Medulla oblongata (tissue), 1 donor: ENCODE data around the gene BSN.
A peak's percentile ranks its signal among the peaks of the same experiment; 100 is the strongest.

Experiments
- DNase-seq: peaks from one replicate; pipeline ENCODE4 v3.0.0-alpha.2; 2015; ENCODE audit errors: extremely low spot score

BSN gene

DNA sequence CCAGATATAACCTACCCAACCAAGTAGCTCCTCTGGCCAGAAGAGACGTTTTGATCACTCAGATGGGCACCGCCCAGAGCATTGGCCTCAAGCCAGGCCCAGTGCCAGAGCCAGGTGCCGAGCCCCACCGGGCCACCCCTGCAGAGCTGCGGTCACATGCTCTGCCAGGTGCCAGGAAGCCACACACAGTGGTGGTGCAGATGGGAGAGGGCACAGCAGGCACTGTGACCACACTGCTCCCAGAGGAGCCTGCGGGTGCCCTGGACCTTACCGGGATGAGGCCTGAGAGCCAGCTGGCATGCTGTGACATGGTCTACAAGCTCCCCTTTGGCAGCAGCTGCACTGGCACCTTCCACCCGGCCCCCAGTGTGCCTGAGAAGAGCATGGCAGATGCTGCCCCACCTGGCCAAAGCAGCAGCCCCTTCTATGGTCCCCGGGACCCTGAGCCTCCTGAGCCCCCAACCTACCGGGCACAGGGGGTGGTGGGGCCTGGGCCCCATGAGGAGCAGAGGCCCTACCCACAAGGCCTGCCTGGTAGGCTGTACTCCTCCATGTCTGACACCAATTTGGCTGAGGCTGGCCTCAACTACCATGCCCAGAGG, 100.8 kb downstream of the BSN start:
- DNase-seq = no peak

DNA sequence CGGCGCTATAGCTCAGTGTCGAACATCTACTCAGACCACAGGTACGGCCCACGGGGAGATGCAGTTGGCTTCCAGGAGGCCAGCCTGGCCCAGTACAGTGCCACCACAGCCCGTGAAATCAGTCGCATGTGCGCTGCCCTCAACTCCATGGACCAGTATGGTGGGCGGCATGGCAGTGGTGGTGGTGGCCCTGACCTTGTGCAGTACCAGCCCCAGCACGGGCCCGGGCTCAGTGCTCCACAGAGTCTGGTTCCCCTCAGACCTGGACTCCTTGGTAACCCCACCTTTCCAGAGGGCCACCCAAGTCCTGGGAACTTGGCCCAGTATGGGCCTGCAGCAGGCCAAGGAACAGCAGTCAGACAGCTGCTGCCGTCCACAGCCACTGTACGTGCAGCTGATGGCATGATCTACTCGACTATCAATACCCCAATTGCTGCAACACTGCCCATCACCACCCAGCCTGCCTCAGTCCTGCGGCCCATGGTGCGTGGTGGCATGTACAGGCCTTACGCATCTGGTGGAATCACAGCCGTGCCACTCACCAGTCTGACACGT, 101.5 kb downstream of the BSN start:
- no peak for DNase-seq

DNA sequence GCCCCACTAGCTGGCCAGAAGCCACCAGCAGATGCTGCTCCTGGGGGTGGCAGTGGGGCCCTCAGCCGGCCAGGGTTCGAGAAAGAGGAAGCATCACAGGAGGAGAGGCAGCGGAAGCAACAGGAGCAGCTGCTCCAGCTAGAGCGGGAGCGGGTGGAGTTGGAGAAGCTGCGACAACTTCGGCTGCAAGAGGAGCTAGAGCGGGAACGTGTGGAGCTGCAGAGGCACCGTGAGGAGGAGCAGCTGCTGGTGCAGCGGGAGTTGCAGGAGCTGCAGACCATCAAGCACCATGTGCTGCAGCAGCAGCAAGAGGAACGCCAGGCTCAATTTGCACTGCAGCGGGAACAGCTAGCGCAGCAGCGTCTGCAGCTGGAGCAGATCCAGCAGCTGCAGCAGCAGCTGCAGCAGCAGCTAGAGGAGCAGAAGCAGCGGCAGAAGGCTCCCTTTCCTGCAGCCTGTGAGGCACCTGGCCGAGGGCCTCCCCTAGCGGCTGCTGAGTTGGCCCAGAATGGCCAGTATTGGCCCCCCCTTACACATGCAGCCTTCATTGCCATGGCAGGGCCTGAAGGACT, 102.3 kb downstream of the BSN start:
- no peak for DNase-seq

DNA sequence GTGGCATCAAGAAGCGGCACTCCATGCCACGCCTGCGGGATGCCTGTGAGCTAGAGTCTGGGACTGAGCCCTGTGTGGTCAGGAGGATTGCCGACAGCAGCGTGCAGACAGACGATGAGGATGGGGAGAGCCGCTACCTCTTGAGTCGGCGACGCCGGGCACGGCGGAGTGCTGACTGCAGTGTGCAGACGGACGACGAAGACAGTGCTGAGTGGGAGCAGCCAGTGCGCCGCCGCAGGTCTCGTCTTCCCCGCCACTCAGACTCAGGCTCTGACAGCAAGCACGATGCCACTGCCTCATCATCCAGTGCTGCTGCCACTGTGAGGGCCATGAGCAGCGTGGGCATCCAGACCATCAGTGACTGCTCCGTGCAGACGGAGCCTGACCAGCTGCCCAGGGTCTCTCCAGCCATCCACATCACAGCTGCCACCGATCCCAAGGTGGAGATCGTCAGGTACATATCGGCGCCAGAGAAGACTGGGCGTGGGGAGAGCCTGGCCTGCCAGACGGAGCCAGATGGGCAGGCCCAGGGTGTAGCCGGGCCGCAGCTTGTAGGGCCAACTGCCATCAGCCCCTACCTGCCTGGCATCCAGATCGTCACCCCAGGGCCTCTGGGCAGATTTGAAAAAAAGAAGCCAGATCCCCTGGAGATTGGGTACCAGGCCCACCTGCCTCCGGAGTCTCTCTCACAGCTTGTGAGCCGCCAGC, 103.1 kb downstream of the BSN start:
- no peak for DNase-seq

DNA sequence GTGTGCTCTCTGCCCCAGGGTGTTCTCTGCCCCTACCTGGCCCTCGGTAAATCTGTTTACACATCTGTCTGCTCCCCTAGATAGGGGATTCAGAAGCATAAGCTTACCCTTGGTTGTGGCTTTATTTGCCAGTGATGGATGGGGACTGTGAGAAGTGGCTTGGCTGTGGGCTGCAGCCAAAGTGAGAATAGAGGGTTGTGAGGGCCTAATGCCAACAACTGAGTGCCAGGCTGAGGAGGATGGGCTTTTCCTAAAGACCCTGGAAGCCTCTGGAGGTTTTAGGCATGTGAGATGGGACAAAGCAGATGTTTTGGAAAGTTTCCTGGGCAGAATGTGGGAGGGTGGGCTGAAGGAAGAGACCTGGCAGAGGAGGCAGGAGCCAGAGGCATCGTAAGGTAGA, 104.4 kb downstream of the BSN start:
- peak; percentile 23 for DNase-seq

DNA sequence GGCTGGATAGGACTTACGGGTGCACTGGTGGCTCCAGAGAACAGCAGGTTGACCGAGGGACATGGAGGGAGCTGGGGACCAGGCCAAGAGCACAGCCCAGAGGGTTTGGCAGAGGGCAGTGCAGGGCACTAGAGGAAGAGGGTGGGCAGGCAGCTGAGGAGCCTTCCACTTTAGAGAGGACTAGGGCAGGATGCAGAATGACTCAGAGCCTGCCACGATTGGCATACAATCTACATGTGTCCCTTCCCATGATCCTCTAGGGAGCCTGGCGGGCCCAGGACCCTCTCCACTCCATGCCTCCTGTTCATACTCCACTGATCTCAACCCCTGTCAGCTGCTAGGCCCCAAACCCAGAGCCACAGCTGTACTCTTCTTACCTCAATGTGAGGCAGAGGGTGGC, 105.5 kb downstream of the BSN start:
- DNase-seq = no peak

DNA sequence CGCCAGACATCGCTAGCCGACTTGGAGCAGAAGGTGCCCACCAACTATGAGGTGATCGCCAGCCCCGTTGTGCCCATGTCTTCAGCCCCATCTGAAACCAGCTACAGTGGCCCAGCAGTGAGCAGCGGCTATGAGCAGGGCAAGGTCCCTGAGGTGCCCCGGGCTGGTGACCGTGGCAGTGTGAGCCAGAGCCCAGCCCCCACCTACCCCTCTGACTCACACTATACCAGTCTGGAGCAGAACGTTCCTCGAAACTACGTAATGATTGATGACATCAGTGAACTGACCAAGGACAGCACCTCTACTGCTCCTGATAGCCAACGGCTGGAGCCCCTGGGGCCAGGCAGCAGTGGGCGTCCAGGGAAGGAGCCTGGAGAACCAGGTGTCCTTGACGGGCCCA, 107.0 kb downstream of the BSN start:
- no peak for DNase-seq

DNA sequence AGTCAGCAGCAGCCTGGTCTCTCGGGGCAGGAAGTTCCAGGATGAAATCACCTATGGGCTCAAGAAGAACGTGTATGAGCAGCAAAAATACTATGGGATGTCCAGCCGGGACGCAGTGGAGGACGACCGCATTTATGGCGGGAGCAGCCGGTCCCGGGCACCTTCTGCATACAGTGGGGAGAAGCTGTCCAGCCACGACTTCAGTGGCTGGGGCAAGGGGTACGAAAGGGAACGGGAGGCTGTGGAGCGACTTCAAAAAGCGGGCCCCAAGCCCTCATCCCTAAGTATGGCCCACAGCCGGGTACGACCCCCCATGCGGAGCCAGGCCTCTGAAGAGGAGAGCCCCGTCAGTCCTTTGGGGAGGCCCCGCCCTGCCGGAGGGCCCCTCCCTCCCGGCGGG, 107.7 kb downstream of the BSN start:
- DNase-seq = no peak

DNA sequence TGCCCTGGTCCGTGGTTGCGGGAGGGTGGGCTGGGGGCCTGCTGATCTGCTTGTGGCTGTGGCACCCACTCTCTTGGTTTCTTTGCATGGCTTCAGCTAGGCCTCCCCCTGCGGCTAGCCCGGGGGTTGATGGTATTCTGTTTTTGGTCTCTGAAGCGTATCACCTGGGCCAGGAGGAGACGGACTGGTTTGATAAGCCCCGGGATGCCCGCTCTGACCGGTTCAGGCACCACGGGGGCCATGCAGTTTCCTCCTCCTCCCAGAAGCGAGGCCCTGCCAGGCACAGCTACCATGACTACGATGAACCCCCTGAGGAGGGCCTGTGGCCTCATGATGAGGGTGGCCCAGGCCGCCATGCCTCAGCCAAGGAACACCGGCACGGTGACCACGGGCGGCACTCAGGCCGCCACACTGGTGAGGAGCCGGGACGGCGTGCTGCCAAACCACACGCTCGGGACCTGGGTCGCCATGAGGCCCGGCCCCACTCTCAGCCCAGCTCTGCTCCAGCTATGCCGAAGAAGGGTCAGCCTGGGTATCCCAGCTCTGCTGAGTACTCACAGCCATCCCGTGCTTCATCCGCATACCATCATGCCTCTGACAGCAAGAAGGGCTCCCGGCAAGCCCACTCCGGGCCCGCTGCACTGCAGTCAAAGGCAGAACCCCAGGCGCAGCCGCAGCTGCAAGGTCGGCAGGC, 108.6 kb downstream of the BSN start:
- DNase-seq = no peak

DNA sequence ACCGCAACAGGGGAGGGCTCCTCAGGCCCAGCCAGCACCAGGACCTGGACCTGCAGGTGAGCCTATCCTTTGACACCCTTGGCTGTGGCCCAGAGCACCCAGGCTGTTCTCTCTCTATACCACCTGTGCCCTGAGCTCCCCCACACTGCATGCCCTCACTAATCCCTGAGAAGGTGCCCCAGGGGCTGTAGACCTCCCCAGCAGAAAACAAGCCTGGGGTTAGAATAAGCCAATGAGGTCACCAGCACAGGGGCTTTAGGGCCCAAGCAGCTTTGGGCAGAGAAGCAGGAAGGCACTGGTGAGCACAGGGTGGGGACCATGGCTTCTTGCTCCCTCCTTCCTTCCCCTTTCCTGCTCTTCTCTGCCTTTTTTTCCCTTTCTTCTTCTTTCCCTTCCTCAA, 109.6 kb downstream of the BSN start:
- no peak for DNase-seq

DNA sequence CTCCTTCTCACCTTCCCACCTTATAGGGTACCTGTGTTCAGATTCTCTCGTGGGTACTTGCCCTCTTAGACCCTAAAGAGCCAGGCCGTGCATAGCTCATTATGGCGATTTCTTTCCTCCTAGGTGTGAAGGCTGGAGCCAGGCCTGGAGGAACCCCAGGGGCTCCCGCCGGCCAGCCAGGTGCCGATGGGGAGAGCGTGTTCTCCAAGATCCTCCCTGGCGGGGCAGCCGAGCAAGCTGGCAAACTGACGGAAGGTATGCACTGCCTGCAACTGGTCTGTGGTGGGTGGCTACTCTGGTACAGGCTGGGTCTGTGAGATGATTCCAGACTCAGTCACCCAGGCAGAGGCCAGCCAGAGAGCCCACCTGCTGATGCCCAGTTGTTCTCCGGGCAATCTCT, 110.0 kb downstream of the BSN start:
- no peak for DNase-seq

DNA sequence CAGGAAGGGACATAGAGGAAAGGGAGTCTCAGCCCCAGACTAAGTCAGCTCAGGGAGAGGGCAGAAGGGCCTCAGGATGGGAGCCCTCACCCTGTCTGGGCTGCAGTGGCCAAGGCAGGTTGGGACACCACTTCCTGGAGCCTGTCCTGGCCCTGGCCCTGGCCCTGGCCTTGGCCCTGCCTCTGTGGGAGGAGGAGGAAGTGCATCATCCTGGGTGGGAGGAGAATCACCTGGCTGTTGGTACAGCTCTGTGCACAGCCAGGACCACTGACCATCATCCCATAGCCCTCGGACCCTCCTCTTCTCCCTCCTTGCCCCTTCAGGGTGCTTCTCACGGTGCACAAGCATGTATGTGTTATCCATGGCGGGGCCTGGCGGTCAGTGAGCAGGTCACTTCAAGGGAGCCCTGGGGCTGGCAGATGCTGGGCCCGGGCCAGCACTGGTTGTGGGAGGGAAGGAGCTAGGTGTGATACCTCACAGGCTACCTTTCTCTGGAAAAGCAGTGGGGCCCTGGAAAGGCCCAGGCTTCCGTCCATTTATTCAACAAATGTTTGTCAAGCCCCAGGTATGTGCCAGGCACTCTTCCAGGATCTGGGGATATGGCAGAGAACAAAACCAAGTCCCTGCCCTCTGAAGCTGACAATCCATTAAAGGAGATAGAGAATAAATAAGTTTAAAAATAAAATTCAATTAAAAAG, 111.7 kb downstream of the BSN start:
- DNase-seq = no peak

DNA sequence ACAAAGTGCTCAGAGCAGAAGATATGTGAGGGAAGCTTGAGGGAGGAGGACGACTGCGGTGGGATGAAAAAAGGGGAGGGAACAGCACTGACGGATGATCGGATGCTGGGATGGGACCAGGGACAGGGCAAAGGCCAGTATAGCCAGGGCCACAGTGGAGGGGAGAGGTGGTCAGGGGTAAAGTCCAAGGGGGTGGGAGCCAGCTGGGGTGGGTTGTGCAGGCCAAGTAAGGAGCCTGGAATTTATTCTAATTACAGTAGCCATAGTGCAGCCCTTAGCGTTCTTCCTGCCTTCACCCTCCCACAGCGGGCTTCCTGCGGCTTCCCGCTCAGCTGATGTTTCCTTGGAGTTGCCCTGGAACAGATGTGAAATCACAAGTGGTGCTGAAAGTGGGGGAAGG, 112.3 kb downstream of the BSN start:
- DNase-seq = peak; percentile 15

DNA sequence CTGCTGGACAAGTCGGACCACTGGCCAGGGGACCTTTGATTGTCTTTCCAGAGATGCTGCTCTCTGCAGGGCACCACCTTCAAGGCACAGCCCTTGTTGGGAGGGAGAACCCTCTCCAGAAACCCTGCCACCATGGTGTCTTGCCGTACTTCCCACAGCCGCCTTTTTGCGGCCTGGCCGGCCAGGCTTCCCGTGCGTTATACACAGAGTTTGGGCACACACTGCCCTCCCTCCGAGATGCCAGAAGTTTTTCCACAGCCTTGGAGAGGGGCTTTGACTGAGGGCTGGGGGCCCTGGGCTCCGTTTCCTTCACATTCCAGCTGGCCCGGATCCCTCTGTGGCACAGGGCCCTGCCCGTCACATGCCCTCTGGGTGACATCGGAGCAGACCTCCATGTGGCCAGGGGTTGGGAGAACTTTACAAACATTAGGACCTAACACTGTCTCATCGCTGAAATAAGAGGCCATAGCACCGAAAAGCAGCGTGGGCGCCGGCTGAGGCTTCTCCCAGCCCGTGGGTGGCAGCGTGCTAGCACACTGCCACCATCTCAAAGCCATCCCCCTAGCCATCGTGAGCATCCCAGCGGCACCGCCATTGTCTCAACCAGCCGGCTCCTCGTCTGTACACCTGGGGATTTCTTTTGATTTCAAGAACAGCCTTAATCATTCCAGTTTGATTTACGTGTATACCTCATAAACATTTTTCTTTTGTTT, 113.6 kb downstream of the BSN start:
- DNase-seq = no peak

DNA sequence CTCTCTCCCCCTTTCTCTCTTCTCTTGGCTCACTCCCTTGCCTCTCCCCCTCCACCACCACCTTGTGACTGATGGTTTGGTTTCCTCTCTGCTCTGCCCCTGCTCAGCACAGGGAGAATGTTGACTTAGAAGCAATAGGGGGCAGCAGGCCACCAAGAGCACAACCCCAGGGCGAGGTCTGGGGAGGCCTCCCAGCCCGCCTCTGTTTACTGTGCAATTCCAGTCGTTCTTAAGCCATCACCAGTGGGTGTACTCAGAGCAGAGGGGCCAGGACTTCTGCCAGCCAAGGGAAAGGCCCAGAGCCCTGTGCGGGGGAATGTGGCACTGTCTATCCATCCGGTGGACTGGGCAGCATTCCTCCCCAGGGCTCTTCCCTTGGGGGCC, 114.1 kb downstream of the BSN start:
- DNase-seq = no peak

DNA sequence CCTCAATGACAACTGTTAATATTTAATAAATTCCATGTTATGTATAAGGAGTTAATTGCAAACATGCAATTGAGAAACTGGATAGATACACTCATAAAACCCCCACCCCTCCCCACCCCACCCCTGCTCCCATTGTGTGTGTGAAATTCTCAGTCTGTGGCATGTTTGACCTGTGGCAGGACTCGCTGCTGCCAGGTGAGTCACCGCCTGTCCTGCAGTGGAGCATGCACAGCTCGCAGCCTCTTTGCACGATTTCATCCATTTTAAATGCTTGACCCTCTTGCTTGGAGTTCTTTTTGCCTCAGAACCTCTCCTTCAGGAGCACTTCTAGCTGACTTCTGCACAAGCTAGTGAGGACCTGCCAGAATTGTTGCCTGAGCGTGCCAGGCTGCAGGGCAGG, 114.6 kb downstream of the BSN start:
- no peak for DNase-seq

DNA sequence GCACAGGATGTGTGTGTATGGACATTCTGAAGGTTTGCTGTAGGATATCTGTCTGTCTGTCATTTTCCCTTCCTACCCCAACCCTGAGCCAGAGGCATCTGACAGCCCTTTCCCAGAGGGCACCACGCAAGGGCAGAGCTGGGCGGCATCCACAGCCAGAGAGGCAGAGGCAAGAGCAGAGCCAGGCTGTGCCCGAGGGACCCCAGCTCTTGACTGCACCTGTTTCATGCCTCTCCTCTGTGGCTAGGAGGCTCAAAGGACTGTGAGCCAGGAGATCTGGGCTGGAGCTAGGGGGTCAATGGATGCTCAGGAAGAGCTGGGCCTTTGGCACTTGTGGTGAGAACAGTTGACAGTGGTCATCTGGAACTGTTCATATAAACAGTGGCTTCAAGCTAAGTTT, 115.1 kb downstream of the BSN start:
- DNase-seq = no peak

DNA sequence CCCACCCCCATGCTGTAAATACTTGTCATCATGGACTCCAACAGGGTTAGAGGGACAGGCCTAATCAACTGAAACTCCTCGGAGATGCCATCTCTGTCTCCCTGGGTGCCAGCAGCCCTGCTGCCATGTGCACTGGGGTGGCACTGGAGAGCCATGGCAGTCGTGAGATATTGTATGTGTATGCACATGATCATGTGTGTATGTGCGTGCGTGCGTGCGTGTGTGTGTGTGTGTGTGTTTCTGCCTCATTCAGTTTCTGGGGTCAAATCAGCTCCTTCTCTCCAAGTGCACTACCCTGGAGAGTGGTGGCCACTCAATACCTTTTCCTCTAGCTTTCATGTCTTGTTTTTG, 116.6 kb downstream of the BSN start:
- DNase-seq = no peak

DNA sequence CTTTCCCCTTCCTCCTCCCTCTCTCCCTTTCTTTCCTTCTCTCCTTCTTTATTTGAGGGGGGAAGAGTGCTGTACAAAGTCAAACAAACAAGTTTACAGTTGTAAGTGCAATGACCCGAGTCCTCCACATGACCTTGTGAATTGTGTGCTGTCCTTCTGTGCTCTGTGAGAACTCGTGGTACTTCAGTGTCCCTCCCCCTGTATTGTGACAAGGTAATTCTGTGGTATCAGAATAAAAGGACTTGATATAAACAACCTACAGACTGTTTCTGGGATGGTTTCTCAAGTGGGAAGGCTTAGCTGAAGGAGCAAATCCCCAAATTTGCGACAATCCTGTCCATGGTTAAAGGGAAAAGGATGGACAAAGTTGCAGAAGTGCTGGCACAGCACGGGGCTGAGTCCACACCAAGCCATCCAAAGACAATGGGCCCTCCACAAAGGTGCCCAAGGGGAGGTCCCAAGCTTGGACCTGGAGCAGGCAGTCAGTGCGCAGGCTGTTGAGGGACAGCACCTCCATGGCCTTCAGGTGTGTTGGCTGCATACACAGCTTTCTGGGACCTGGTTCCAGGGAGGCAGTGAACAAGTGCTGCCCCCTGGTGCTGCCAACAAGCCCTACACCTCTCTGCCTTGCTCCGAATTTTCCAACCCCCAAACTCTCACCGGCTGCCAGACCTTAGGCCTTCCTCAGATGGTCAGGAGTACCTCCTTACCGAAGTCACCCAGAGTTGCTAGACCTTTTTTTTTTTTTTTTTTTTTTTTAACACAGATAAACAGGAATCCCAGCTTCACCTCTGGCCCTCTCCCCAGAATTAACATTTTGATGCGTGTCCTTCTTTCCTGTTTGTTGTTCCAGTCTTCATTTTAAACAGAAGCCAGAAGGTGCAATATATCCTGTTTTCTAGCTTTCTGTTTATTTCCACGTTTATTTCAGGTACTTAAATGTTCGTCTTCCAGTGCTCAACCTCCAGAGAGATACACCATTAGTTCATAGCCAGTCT, 117.3 kb downstream of the BSN start:
- DNase-seq = peak; percentile 70

DNA sequence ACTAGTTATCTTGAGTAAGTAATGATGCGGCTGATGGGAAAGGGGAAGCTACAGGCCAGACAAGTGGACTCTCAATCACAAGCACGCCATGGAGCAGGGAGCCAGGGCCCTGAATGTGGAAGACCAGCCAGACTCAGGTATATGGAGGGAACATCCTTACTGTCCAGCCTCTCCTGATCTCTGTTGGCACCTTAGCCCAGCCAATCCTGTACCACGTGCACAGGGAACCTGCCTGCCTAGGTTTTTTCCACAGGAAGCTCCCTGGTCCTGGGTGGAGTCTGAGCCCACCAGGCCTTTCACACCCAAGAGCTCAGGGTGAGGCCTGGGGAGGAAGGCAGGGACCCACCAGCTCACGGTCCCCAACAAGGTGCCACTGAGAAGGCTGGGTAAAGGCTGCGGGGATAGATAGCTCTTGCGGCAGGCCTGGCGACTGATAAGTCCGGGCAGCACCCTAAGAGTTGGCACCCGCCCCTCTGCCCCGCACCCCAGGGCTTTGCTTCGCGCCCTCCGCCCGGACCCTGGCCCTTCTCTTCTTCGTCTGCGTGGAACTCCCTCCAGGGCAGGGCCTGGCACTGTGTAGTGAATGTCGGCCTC, 118.9 kb downstream of the BSN start:
- DNase-seq = no peak
